Astrocyte (in vitro differentiated cells and primary cell): ENCODE results near the gene AUTS2.

Experiments
- CTCF ChIP-seq: IDR thresholded peaks from 2 replicates; pipeline ENCODE4 v1.5.1; 2011; ENCODE audit warnings: low read depth, mild to moderate bottlenecking, inconsistent platforms, low read length, moderate library complexity; ENCODE audit not compliant: insufficient read depth
- EZH2 ChIP-seq: IDR thresholded peaks from 2 replicates; pipeline ENCODE4 v1.6.1; 2012; ENCODE audit warnings: mild to moderate bottlenecking, low read length, inconsistent platforms; ENCODE audit not compliant: insufficient read depth

GRCh38 chr7:70459546-70459945, 861.3 kb downstream of the AUTS2 start:
- TF ChIP-seq CTCF (no peak), EZH2 (no peak)
